WERI-Rb-1 (cell line): ENCODE data around the gene RIIAD1.

Experiments used
- DNase-seq: peaks from one replicate; pipeline ENCODE4 v3.0.0-alpha.2; 2020
- H3K27ac ChIP-seq: fragments of 250-450 bp; sonication (Bioruptor Pico); 2 replicates; pipeline ENCODE4 v1.5.1; 2020; ENCODE audit warnings: mild to moderate bottlenecking, moderate library complexity
- H3K27me3 ChIP-seq: fragments of 250-450 bp; sonication (Bioruptor Pico); 2 replicates; pipeline ENCODE4 v1.5.1; 2021; ENCODE audit warnings: mild to moderate bottlenecking, low read depth, moderate library complexity; ENCODE audit not compliant: insufficient read depth, severe bottlenecking
- H3K36me3 ChIP-seq: fragments of 250-450 bp; sonication (Bioruptor Pico); 2 replicates; pipeline ENCODE4 v1.5.1; 2020; ENCODE audit warnings: mild to moderate bottlenecking, moderate library complexity
- H3K4me3 ChIP-seq: 2 replicates; pipeline ENCODE4 v1.5.1; 2011; ENCODE audit warnings: low read depth, mild to moderate bottlenecking, control low read depth, low read length
- H3K9me3 ChIP-seq: fragments of 250-450 bp; sonication (Bioruptor Pico); 2 replicates; pipeline ENCODE4 v1.5.1; 2021; ENCODE audit warnings: mild to moderate bottlenecking, moderate library complexity; ENCODE audit not compliant: severe bottlenecking
- CTCF ChIP-seq: IDR thresholded peaks from 2 replicates; pipeline ENCODE4 v1.5.1; 2011; ENCODE audit warnings: low read depth, mild to moderate bottlenecking, control low read depth, inconsistent platforms, low read length

The RIIAD1 gene

GRCh38 chr1:151720554-151720953 is 768 bp upstream of the RIIAD1 start:
- Histone ChIP-seq H3K9me3 (no peaks in the 10 kb centered on the region), H3K27me3 (no peaks in the 10 kb centered on the region), H3K27ac (peak overlapping the region; percentile 88), H3K36me3 (no peaks in the 10 kb centered on the region), H3K4me3 (peak overlapping the region; percentile 22)
- no peak for TF ChIP-seq CTCF
- DNase-seq, result peak; percentile 66

GRCh38 chr1:151721788-151722510 is 627 bp downstream of the RIIAD1 start:
- H3K36me3 ChIP-seq, result no peaks in the 10 kb centered on the region
- H3K4me3 ChIP-seq, result no peak overlapping the region
- TF ChIP-seq CTCF, result no peak
- no peaks in the 10 kb centered on the region for H3K9me3 ChIP-seq
- no peak overlapping the region for H3K27ac ChIP-seq
- no peaks in the 10 kb centered on the region for H3K27me3 ChIP-seq
- DNase-seq, result no peak

GRCh38 chr1:151723726-151724370 is 2.5 kb downstream of the RIIAD1 start:
- H3K27me3 ChIP-seq, result no peaks in the 10 kb centered on the region
- H3K36me3 ChIP-seq, result no peaks in the 10 kb centered on the region
- no peak for TF ChIP-seq CTCF

GRCh38 chr1:151728151-151729054 is 7.1 kb downstream of the RIIAD1 start:
- H3K9me3 ChIP-seq, result peaks cover 3% of the 10 kb centered on the region
- no peaks in the 10 kb centered on the region for H3K27me3 ChIP-seq
- no peak overlapping the region for H3K27ac ChIP-seq
- TF ChIP-seq CTCF, result no peak
- H3K36me3 ChIP-seq, result no peaks in the 10 kb centered on the region; the same call in 1 of the 2 replicates
- DNase-seq, result peak; percentile 22
- no peak overlapping the region for H3K4me3 ChIP-seq

More at GRCh38 chr1:151723726-151724370, 2.5 kb downstream of the RIIAD1 start:
- Histone ChIP-seq H3K9me3 (no peaks in the 10 kb centered on the region), H3K27ac (no peak overlapping the region), H3K4me3 (no peak overlapping the region)
- DNase-seq, result peak; percentile 4

- no peaks in the 10 kb centered on the region; the same call in 1 of the 2 replicates for H3K36me3 ChIP-seq
- no peak overlapping the region for H3K27ac ChIP-seq
- TF ChIP-seq CTCF, result no peak
- H3K4me3 ChIP-seq, result no peak overlapping the region
- peaks cover 3% of the 10 kb centered on the region for H3K9me3 ChIP-seq
- no peaks in the 10 kb centered on the region for H3K27me3 ChIP-seq
- peak; percentile 6 for DNase-seq
Measured at GRCh38 chr1:151729157-151729965, 8.0 kb downstream of the RIIAD1 start.
